Mesendoderm (in vitro differentiated cells): Measurements from ENCODE around the gene DOP1B. TPM values are rescaled to one million over a fixed set of nuclear protein-coding genes. Genes with fewer than 3 reads are reported as not detected.

Experiments
- DNase-seq: peaks from one replicate; pipeline ENCODE4 v3.0.0; 2013
- H2AK5ac ChIP-seq: 2 replicates; pipeline ENCODE4 v1.6.1; 2013; ENCODE audit warnings: low read length, inconsistent platforms
- H2BK120ac ChIP-seq: 2 replicates; pipeline ENCODE4 v1.6.1; 2013; ENCODE audit warnings: low read depth, mild to moderate bottlenecking, low read length, moderate library complexity, mixed read lengths
- H2BK15ac ChIP-seq: replicated peaks from 2 replicates; pipeline ENCODE4 v1.6.1; 2013; ENCODE audit warnings: low read depth, mild to moderate bottlenecking, moderate library complexity
- H2BK5ac ChIP-seq: 2 replicates; pipeline ENCODE4 v1.6.1; 2013; ENCODE audit warnings: low read length, inconsistent platforms
- H3K18ac ChIP-seq: 2 replicates; pipeline ENCODE4 v1.6.1; 2013; ENCODE audit warnings: mild to moderate bottlenecking, low read length, mixed read lengths
- H3K23ac ChIP-seq: one replicate; pipeline ENCODE4 v1.6.1; 2013; ENCODE audit warnings: low read length
- H3K27ac ChIP-seq: 2 replicates; pipeline ENCODE4 v1.5.1; 2013; ENCODE audit warnings: low read depth, mild to moderate bottlenecking, inconsistent platforms, low read length, moderate library complexity
- H3K27me3 ChIP-seq: 2 replicates; pipeline ENCODE4 v1.6.1; 2013; ENCODE audit warnings: low read length, control low read depth, mild to moderate bottlenecking, inconsistent platforms; ENCODE audit not compliant: insufficient read depth, poor library complexity
- H3K36me3 ChIP-seq: 2 replicates; pipeline ENCODE4 v1.6.1; 2013; ENCODE audit warnings: low read length, inconsistent platforms; ENCODE audit not compliant: control insufficient read depth, insufficient read depth
- H3K4ac ChIP-seq: one replicate; pipeline ENCODE4 v1.6.1; 2013; ENCODE audit warnings: low read depth, mild to moderate bottlenecking, low read length, moderate library complexity
- H3K4me1 ChIP-seq: 2 replicates; pipeline ENCODE4 v1.6.1; 2013; ENCODE audit warnings: low read depth, low read length, inconsistent platforms; ENCODE audit not compliant: control insufficient read depth
- H3K4me2 ChIP-seq: 2 replicates; pipeline ENCODE4 v1.6.1; 2013; ENCODE audit warnings: low read length
- H3K4me3 ChIP-seq: 2 replicates; pipeline ENCODE4 v1.5.1; 2013; ENCODE audit warnings: mild to moderate bottlenecking, low read length
- H3K56ac ChIP-seq: one replicate; pipeline ENCODE4 v1.6.1; 2013; ENCODE audit warnings: low read length
- H3K79me1 ChIP-seq: 2 replicates; pipeline ENCODE4 v1.6.1; 2013; ENCODE audit warnings: low read length, inconsistent platforms
- H3K79me2 ChIP-seq: 2 replicates; pipeline ENCODE4 v1.6.1; 2013; ENCODE audit warnings: mild to moderate bottlenecking, low read length; ENCODE audit not compliant: control insufficient read depth, insufficient read depth
- H3K9ac ChIP-seq: 2 replicates; pipeline ENCODE4 v1.6.1; 2013; ENCODE audit warnings: low read length, inconsistent platforms
- H4K5ac ChIP-seq: one replicate; pipeline ENCODE4 v1.6.1; 2013; ENCODE audit warnings: low read length
- H4K8ac ChIP-seq: one replicate; pipeline ENCODE4 v1.6.1; 2013; ENCODE audit warnings: low read depth, mild to moderate bottlenecking, control low read depth, low read length, moderate library complexity
- WGBS: extraction: QIAGEN DNeasy Blood & Tissue Kit; methylation state at CpG from one replicate; pipeline ENCODE4 v1.1.7; 2013; ENCODE audit warnings: low lambda C conversion rate, missing lambda C conversion rate; ENCODE audit not compliant: insufficient coverage; ENCODE audit errors: extremely low coverage; 5-methylcytosine and 5-hydroxymethylcytosine counted together
- polyA plus RNA-seq, 2 experiments: library from polyadenylated mRNA; stranded (reverse); fragments of 200-250 nt; gene quantifications; one replicate each; pipeline ENCODE4 v1.2.3, GENCODE V29; 2013

Gene DOP1B
- polyA plus RNA-seq (2013, experiment 1 of 2), result 1.9 TPM
- polyA plus RNA-seq (2013, experiment 2 of 2), result 2.1 TPM

- H3K79me2 ChIP-seq, result no peaks in the 10 kb centered on the region
- no CpG with 5 or more reads among the region's 83 CpGs for WGBS
- H3K18ac ChIP-seq, result no peak within 1 kb of the TSS
- H2AK5ac ChIP-seq, result no peak within 1 kb of the TSS
- H3K9ac ChIP-seq, result peak within 1 kb of the TSS; percentile 64
- peak within 1 kb of the TSS; percentile 21 for H3K4me3 ChIP-seq
- peak within 1 kb of the TSS; percentile 78 for H3K56ac ChIP-seq
- peak within 1 kb of the TSS; percentile 78 for H3K4me2 ChIP-seq
- H2BK120ac ChIP-seq, result no peak within 1 kb of the TSS
- no peaks in the 10 kb centered on the region for H3K79me1 ChIP-seq
- no peak within 1 kb of the TSS for H3K4ac ChIP-seq
- H4K8ac ChIP-seq, result no peak within 1 kb of the TSS
- H4K5ac ChIP-seq, result no peak within 1 kb of the TSS
- no peak within 1 kb of the TSS for H3K23ac ChIP-seq
- H3K36me3 ChIP-seq, result no peaks in the 10 kb centered on the region
- no peaks in the 10 kb centered on the region for H3K4me1 ChIP-seq
- H3K27ac ChIP-seq, result no peak within 1 kb of the TSS
- H2BK5ac ChIP-seq, result no peak within 1 kb of the TSS
- H3K27me3 ChIP-seq, result no peaks in the 10 kb centered on the region
- peak; percentile 16 for DNase-seq
- no peak within 1 kb of the TSS for H2BK15ac ChIP-seq
Measured at GRCh38 chr21:36156815-36157670, at the start of gene DOP1B. Gene DOP1B, plus strand, starts transcription at chr21:36156824. Its CDS starts 7,910 bp downstream, at chr21:36164734.

- no peak overlapping the region for H2BK5ac ChIP-seq
- no peaks in the 10 kb centered on the region for H3K27me3 ChIP-seq
- H3K79me2 ChIP-seq, result no peaks in the 10 kb centered on the region
- WGBS, result no CpG with 5 or more reads among the region's 10 CpGs
- no peak overlapping the region for H3K18ac ChIP-seq
- no peak overlapping the region for H4K5ac ChIP-seq
- H4K8ac ChIP-seq, result no peak overlapping the region
- no peak overlapping the region for H2AK5ac ChIP-seq
- H2BK120ac ChIP-seq, result no peak overlapping the region
- H2BK15ac ChIP-seq, result no peak overlapping the region
- H3K9ac ChIP-seq, result no peak overlapping the region
- no peak overlapping the region for H3K27ac ChIP-seq
- no peak for DNase-seq
- no peak overlapping the region for H3K4me3 ChIP-seq
- H3K4me1 ChIP-seq, result peaks cover 4% of the 10 kb centered on the region
- no peak overlapping the region for H3K4me2 ChIP-seq
- no peak overlapping the region for H3K56ac ChIP-seq
- no peak overlapping the region for H3K23ac ChIP-seq
- no peaks in the 10 kb centered on the region for H3K79me1 ChIP-seq
- H3K36me3 ChIP-seq, result no peaks in the 10 kb centered on the region
- no peak overlapping the region for H3K4ac ChIP-seq
Measured at GRCh38 chr21:36109868-36110267, 46.8 kb upstream of the DOP1B start.

- no peak overlapping the region for H3K4me2 ChIP-seq
- H3K56ac ChIP-seq, result peak overlapping the region; percentile 17
- no CpG with 5 or more reads among the region's 8 CpGs for WGBS
- H3K36me3 ChIP-seq, result no peaks in the 10 kb centered on the region
- no peak for DNase-seq
- no peak overlapping the region for H4K8ac ChIP-seq
- H3K18ac ChIP-seq, result no peak overlapping the region
- H3K4me3 ChIP-seq, result no peak overlapping the region
- H2BK5ac ChIP-seq, result no peak overlapping the region
- H3K79me2 ChIP-seq, result no peaks in the 10 kb centered on the region
- no peak overlapping the region for H3K4ac ChIP-seq
- H3K23ac ChIP-seq, result no peak overlapping the region
- no peak overlapping the region for H2BK120ac ChIP-seq
- H2AK5ac ChIP-seq, result no peak overlapping the region
- no peaks in the 10 kb centered on the region for H3K27me3 ChIP-seq
- no peaks in the 10 kb centered on the region for H3K4me1 ChIP-seq
- no peak overlapping the region for H3K9ac ChIP-seq
- H4K5ac ChIP-seq, result no peak overlapping the region
- H3K79me1 ChIP-seq, result no peaks in the 10 kb centered on the region
- H2BK15ac ChIP-seq, result no peak overlapping the region
- no peak overlapping the region for H3K27ac ChIP-seq
Measured at GRCh38 chr21:36111238-36111637, 45.4 kb upstream of the DOP1B start.

GRCh38 chr21:36113647-36114428 lies 42.8 kb upstream of the DOP1B start:
- H3K4me3 ChIP-seq, result no peak overlapping the region
- peak overlapping the region; percentile 42 for H3K56ac ChIP-seq
- H3K79me1 ChIP-seq, result no peaks in the 10 kb centered on the region
- no peak overlapping the region for H2BK15ac ChIP-seq
- H2BK120ac ChIP-seq, result no peak overlapping the region
- H3K4me1 ChIP-seq, result no peaks in the 10 kb centered on the region
- no peak overlapping the region for H4K5ac ChIP-seq
- H3K4ac ChIP-seq, result no peak overlapping the region
- no peak overlapping the region for H3K27ac ChIP-seq
- H3K18ac ChIP-seq, result no peak overlapping the region
- no peaks in the 10 kb centered on the region for H3K36me3 ChIP-seq
- H2AK5ac ChIP-seq, result no peak overlapping the region
- H3K9ac ChIP-seq, result no peak overlapping the region
- no peak overlapping the region for H4K8ac ChIP-seq
- H3K4me2 ChIP-seq, result no peak overlapping the region
- no peak overlapping the region for H2BK5ac ChIP-seq
- no peaks in the 10 kb centered on the region for H3K27me3 ChIP-seq
- H3K79me2 ChIP-seq, result no peaks in the 10 kb centered on the region
- WGBS, result no CpG with 5 or more reads among the region's 17 CpGs
- H3K23ac ChIP-seq, result no peak overlapping the region
- DNase-seq, result no peak

- H2AK5ac ChIP-seq, result no peak overlapping the region
- WGBS, result no CpG with 5 or more reads among the region's 6 CpGs
Measured at GRCh38 chr21:36115138-36115730, 41.4 kb upstream of the DOP1B start.

More at GRCh38 chr21:36115138-36115730, 41.4 kb upstream of the DOP1B start:
- H2BK15ac ChIP-seq, result no peak overlapping the region
- no peaks in the 10 kb centered on the region for H3K4me1 ChIP-seq
- no peak overlapping the region for H2BK5ac ChIP-seq
- no peaks in the 10 kb centered on the region for H3K79me2 ChIP-seq
- no peak overlapping the region for H4K5ac ChIP-seq
- H3K79me1 ChIP-seq, result no peaks in the 10 kb centered on the region
- no peaks in the 10 kb centered on the region for H3K36me3 ChIP-seq
- no peak overlapping the region for H3K18ac ChIP-seq
- no peak overlapping the region for H3K4ac ChIP-seq
- H3K9ac ChIP-seq, result no peak overlapping the region
- no peak for DNase-seq
- no peak overlapping the region for H3K27ac ChIP-seq
- no peak overlapping the region for H3K23ac ChIP-seq
- H2BK120ac ChIP-seq, result no peak overlapping the region
- no peak overlapping the region for H3K56ac ChIP-seq
- H3K27me3 ChIP-seq, result no peaks in the 10 kb centered on the region
- H4K8ac ChIP-seq, result no peak overlapping the region
- H3K4me2 ChIP-seq, result no peak overlapping the region
- no peak overlapping the region for H3K4me3 ChIP-seq
